IPS-11a (cell line): ENCODE results near the gene GNG7.
"Not testable (repeated sequence)": the region's sequence is repeated elsewhere in the genome, so short reads cannot be mapped to it uniquely, and the experiment has no call there.

Experiments used
- H3K4me3 ChIP-seq: one replicate; pipeline ENCODE4 v1.5.1; 2013; ENCODE audit warnings: low read depth, low read length, control low read depth

GNG7 gene

GRCh38 chr19:2606774-2607173 is 95.7 kb downstream of the GNG7 start:
- H3K4me3 ChIP-seq, result not testable (repeated sequence)

DNA sequence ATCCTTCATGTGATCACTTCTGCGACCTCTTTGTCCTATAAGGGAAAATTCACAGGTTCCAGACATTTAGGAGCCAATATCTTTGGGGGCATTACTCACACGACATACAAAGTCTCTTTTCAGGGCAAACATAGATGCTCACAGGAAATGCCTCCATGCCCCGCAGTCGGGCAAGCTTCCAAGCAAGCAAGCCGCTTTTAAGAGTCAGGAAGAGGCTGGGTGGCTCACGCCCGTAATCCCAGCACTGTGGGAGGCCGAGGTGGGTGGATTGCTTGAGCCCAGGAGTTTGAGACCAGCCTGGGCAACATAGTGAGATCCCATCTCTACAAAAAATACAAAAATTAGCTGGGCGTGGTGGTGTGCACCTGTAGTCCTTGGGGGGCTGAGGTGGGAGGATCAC is 96.6 kb downstream of the GNG7 start:
- H3K4me3 ChIP-seq, result not testable (repeated sequence)

DNA sequence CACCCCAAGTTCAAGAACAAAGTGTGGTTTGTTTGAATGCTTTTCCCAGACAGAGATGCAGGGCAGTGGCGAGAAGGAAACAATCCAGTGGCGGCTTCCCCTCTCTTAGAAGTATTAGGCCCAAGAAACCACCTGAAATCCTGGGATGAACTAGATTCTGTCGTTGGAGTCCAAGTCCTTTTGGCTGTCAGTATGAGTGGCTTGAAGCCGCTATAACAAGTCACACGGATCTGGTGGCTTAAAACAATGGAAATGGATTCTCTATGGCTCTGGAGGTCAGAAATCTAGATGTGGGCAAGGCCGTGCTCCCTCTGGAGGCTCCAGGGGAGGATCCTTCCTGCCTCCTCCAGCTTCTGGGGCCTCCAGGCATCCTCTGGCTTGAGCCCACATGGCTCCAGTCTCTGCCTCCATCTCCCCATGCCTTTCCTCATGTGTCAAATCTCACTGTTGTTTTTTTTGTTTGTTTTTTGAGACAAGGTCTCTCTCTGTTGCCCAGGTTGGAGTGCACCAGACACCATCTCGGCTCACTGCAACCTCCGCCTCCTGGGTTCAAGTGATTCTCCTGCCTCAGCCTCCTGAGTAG is 97.7 kb downstream of the GNG7 start:
- H3K4me3 ChIP-seq, result no peak overlapping the region

DNA sequence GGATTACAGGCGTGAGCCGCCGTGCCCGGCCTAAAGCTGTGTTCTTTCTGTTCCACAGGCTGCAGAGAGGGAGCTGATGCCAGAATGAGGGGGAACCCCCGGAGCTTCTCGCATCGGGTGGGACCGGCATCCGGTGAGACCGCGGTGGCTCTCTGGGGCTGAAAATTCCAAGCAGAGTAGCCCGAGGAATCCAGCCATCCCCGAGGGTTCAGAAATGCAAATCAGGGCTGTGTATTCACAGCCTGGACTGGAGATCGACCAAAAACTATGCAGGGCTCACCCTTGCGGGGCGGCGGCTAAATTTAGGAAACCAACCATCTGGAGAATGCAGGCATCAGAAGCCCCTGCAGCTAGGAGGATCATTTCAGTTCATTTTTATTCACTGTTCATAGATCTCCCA is 99.2 kb downstream of the GNG7 start:
- H3K4me3 ChIP-seq, result no peak overlapping the region

- no peak overlapping the region for H3K4me3 ChIP-seq
Measured at GRCh38 chr19:2602391-2603181, 99.9 kb downstream of the GNG7 start.

GRCh38 chr19:2600914-2601870 is 101.3 kb downstream of the GNG7 start:
- no peak overlapping the region for H3K4me3 ChIP-seq

DNA sequence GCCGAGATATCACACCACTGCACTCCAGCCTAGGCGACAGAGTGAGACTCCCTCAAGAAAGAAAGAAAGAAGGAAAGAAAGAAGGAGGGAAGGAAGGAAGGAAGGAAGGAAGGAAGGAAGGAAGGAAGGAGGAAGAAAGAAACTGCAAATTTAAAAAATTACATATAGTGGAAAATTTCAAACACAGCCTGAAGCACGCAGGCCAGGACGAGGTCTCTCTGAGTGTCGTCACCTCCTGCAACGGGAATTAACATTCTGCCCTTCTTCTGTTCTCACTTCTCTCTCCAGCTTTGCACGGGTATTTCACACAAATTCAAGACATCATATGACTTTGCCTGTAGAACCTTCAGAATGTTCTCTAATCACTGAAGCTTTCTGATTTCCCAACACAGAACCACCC is 108.2 kb downstream of the GNG7 start:
- H3K4me3 ChIP-seq, result no peak overlapping the region

DNA sequence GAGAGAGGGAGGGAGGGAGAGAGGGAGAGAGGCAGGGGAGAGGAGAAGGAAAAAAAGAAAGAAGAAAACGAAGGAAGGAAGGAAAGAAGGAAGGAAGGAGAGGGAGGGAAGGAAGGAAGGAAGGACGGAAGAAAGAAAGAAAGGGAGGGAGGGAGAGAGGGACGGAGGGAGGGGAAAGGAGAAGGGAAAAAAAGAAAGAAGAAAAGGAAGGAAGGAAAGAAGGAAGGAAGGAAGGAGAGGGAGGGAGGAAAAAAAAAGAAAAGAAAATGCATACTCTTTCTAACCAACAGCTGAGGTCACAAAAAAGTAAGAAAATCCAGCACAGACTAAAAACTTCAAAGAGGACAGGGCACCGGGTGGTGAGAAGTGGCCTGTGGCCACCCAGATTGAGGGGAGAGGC is 109.7 kb downstream of the GNG7 start:
- H3K4me3 ChIP-seq, result no peak overlapping the region

DNA sequence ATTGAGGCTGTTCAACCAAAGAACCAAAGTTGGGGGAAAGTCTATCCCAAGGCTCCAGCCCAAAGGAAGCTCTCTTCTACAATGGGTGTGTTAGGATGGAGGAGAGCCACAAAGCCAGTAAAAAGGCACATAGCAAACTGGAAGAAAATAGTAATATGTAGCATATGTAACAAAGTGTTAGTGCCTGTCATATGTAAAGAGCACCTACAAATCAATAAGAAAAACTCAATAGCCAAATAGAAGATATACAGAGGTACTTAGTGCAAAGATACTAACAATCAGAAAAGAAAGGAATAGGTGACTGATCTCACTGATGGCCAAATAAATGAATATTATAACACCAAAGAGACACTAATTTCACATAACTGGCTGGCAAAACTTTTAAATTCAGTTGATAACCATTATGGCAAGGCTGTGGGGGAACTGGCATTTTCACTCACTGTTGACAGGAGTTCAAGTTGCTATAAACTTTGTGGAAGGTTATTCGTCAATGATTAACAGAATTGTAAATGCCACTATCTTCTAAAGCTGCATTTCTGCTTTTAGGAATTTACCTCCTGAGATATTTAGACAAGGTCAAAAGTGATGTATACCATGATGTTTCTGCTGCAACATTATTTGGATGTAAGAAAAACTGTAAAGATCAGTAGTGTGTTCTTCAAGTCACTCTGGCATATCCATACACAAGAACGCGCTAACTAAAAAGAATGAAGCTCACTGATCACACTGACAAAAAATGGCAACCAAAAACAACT is 110.8 kb downstream of the GNG7 start:
- H3K4me3 ChIP-seq, result no peak overlapping the region

- H3K4me3 ChIP-seq, result no peak overlapping the region
Measured at GRCh38 chr19:2590630-2591399, 111.7 kb downstream of the GNG7 start.

- H3K4me3 ChIP-seq, result no peak overlapping the region
Measured at GRCh38 chr19:2589441-2589840, 113.1 kb downstream of the GNG7 start.

- no peak overlapping the region for H3K4me3 ChIP-seq
Measured at GRCh38 chr19:2588081-2588777, 114.3 kb downstream of the GNG7 start.

GRCh38 chr19:2587001-2587719 is 115.3 kb downstream of the GNG7 start:
- no peak overlapping the region for H3K4me3 ChIP-seq

- no peak overlapping the region for H3K4me3 ChIP-seq
Measured at GRCh38 chr19:2586196-2586595, 116.3 kb downstream of the GNG7 start.

DNA sequence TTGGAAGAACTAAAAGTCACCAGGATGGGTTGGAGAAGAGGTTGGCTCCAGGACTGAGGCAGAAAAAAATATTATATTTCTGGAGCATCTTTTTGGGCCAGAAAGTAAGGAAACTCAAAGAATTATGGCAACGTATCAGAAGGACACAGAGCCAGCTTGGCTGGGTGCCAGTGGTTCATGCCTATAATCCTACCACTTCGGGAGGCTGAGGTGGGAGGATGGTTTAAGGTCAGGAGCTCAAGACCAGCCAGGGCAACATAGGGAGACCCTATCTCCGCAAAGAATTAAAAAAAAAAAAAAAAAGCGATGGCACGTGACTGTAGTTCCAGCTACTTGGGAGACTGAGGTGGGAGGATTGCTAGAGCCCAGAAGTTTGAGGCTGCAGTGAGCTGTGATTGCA is 118.5 kb downstream of the GNG7 start:
- H3K4me3 ChIP-seq, result no peak overlapping the region

- H3K4me3 ChIP-seq, result no peak overlapping the region
Measured at GRCh38 chr19:2582984-2583956, 119.2 kb downstream of the GNG7 start.

DNA sequence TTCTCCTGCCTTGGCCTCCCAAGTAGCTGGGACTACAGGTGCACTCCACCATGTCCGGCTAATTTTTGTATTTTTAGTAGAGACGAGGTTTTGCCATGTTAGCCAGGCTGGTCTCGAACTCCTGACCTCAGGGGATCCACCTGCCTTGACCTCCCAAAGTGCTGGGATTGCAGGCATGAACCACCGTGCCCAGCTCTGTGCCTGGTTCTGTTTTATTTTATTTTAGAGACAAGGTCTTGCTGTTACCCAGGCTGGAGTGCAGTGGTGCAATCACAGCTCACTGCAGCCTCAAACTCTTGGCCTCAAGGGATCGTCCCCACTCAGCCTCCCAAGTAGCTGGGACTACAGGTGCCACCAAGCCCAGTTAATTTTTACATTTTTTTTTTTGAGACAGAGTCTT is 122.1 kb downstream of the GNG7 start:
- not testable (repeated sequence) for H3K4me3 ChIP-seq
